HCT116 (cell line): Measurements from ENCODE around the gene SEC16A. TPM values are rescaled to one million over a fixed set of nuclear protein-coding genes. Genes with fewer than 3 reads are reported as not detected.

ENCODE experiments used
- ATAC-seq: fragments of 200-7000 bp; cut with Tn5 transposase; 2 replicates; pipeline ENCODE4 v1.9.1; 2020; ENCODE audit warnings: mild to moderate bottlenecking, moderate library complexity
- BruUV-seq: library from RNA; stranded (reverse); fragments of 400-500 nt; replicated peaks from 2 replicates; lab custom pipeline; 2021; lab: Mats Ljungman, UMichigan
- CTCF ChIA-PET: fragments of 300-600 bp; sonication (Branson Sonifier 250); formaldehyde crosslinking; loops from one replicate; lab custom pipeline; 2021; ENCODE audit warnings: antibody characterized with exemption; lab: Charles Lee
- POLR2A ChIA-PET: fragments of 300-600, 350-600 bp; sonication (Branson Sonifier 250); formaldehyde crosslinking; loops from one replicate; lab custom pipeline; 2021; ENCODE audit warnings: antibody characterized with exemption; lab: Charles Lee
- RAD21 ChIA-PET, 2 experiments: fragments of 300-600 bp; sonication (Branson Sonifier 250); formaldehyde crosslinking; loops; one replicate each; lab custom pipeline; 2023; ENCODE audit warnings: low total read pairs in 2 of 2; ENCODE audit not compliant: uncharacterized antibody in 2 of 2, unreplicated experiment in 2 of 2, low non-redundant PET in 1 of 2; lab: Charles Lee
- DNase-seq: peaks from one replicate; pipeline ENCODE4 v3.0.0-alpha.2; 2010; ENCODE audit warnings: low read depth, low spot score
- H2AFZ ChIP-seq: fragments of 200-600 bp; shearing (Covaris generic), sonication (generic); 2 replicates; pipeline ENCODE4 v1.6.1; 2017; ENCODE audit warnings: low read depth, mixed run types, mixed read lengths, antibody characterized with exemption, low read length; ENCODE audit not compliant: poor library complexity, severe bottlenecking
- H3K27ac ChIP-seq: 2 replicates; pipeline ENCODE4 v1.5.1; 2012; ENCODE audit warnings: low read depth, low read length
- H3K27me3 ChIP-seq: fragments of 200-600 bp; sonication (generic); 2 replicates; pipeline ENCODE4 v1.6.1; 2016; ENCODE audit warnings: mixed run types, low read length, mixed read lengths; ENCODE audit not compliant: insufficient read depth
- H3K36me3 ChIP-seq, 2 experiments: fragments of 200-500 bp in 1 of 2; fragments of 200-600 bp in 1 of 2; sonication (Bioruptor generic) in 1 of 2; sonication (generic) in 1 of 2; 2 replicates each; pipeline versions ENCODE4 v1.5.1 to v1.6.1; 2014 to 2016; ENCODE audit warnings: low read length in 2 of 2, inconsistent platforms in 1 of 2, mixed read lengths in 1 of 2, mixed run types in 1 of 2; ENCODE audit not compliant: insufficient read depth in 2 of 2, control insufficient read depth in 1 of 2
- H3K4me1 ChIP-seq, 2 experiments: fragments of 200-600 bp in 1 of 2; sonication (generic) in 1 of 2; 2 replicates each; pipeline versions ENCODE4 v1.5.1 to v1.6.1; 2012 to 2017; ENCODE audit warnings: low read length in 2 of 2, inconsistent platforms in 1 of 2, mild to moderate bottlenecking in 1 of 2, mixed read lengths in 1 of 2, mixed run types in 1 of 2, moderate library complexity in 1 of 2; ENCODE audit not compliant: insufficient read depth in 2 of 2, control insufficient read depth in 1 of 2
- H3K4me2 ChIP-seq: fragments of 200-600 bp; sonication (generic); 2 replicates; pipeline ENCODE4 v1.6.1; 2017; ENCODE audit warnings: mixed run types, low read length, mixed read lengths
- H3K4me3 ChIP-seq, 2 experiments: fragments of 200-600 bp in 1 of 2; sonication (generic) in 1 of 2; replicated peaks in 1 of 2; 2 replicates each; pipeline ENCODE4 v1.5.1; 2011 to 2016; ENCODE audit warnings: low read length in 2 of 2, control low read depth in 1 of 2, low read depth in 1 of 2, mild to moderate bottlenecking in 1 of 2, mixed read lengths in 1 of 2, mixed run types in 1 of 2
- H3K79me2 ChIP-seq: fragments of 200-600 bp; sonication (generic); 2 replicates; pipeline ENCODE4 v1.6.1; 2017; ENCODE audit warnings: mild to moderate bottlenecking, mixed run types, low read length, moderate library complexity, mixed read lengths; ENCODE audit not compliant: insufficient read depth
- H3K9ac ChIP-seq: fragments of 200-600 bp; sonication (generic); 2 replicates; pipeline ENCODE4 v1.6.1; 2016; ENCODE audit warnings: low read length, mixed read lengths
- H3K9me2 ChIP-seq: fragments of 200-600 bp; sonication (generic), shearing (Covaris generic); 2 replicates; pipeline ENCODE4 v1.6.1; 2017; ENCODE audit warnings: mixed run types, mild to moderate bottlenecking, moderate library complexity; ENCODE audit not compliant: insufficient read depth
- H3K9me3 ChIP-seq, 2 experiments: fragments of 200-500 bp in 1 of 2; fragments of 200-600 bp in 1 of 2; sonication (Bioruptor generic) in 1 of 2; sonication (generic) in 1 of 2; 2 replicates each; pipeline ENCODE4 v1.6.1; 2014 to 2017; ENCODE audit warnings: low read length in 2 of 2, mixed read lengths in 2 of 2, inconsistent platforms in 1 of 2, low read depth in 1 of 2, mild to moderate bottlenecking in 1 of 2, mixed run types in 1 of 2, moderate library complexity in 1 of 2; ENCODE audit not compliant: control insufficient read depth in 1 of 2, insufficient read depth in 1 of 2
- H4K20me1 ChIP-seq: fragments of 200-600 bp; sonication (generic), shearing (Covaris generic); 2 replicates; pipeline ENCODE4 v1.6.1; 2017; ENCODE audit warnings: mixed run types, mild to moderate bottlenecking, moderate library complexity; ENCODE audit not compliant: insufficient read depth
- CBX3 ChIP-seq: IDR thresholded peaks from 2 replicates; pipeline ENCODE4 v1.6.1; 2012; ENCODE audit warnings: low read depth
- CEBPB ChIP-seq: IDR thresholded peaks from 2 replicates; pipeline ENCODE4 v1.6.1; 2012; ENCODE audit warnings: low read depth
- EGR1 ChIP-seq: IDR thresholded peaks from 2 replicates; pipeline ENCODE4 v1.6.1; 2012; ENCODE audit warnings: low read depth
- EZH2 ChIP-seq: fragments of 200-600 bp; sonication (generic); IDR thresholded peaks from 2 replicates; pipeline ENCODE4 v1.6.1; 2017; ENCODE audit warnings: antibody characterized with exemption, mixed run types
- EZH2phosphoT487 ChIP-seq: fragments of 200-600 bp; IDR thresholded peaks from 2 replicates; pipeline ENCODE4 v1.6.1; 2018; ENCODE audit warnings: antibody characterized with exemption, borderline replicate concordance
- FOSL1 ChIP-seq: IDR thresholded peaks from 2 replicates; pipeline ENCODE4 v1.6.1; 2012; ENCODE audit warnings: low read depth
- JUND ChIP-seq: IDR thresholded peaks from 2 replicates; pipeline ENCODE4 v1.6.1; 2012
- POLR2AphosphoS5 ChIP-seq: IDR thresholded peaks from 2 replicates; pipeline ENCODE4 v1.6.1; 2011; ENCODE audit warnings: mild to moderate bottlenecking, low read depth, low read length, moderate library complexity
- RAD21 ChIP-seq: IDR thresholded peaks from 2 replicates; pipeline ENCODE4 v1.6.1; 2012; ENCODE audit warnings: low read depth, mild to moderate bottlenecking
- SIN3A ChIP-seq: IDR thresholded peaks from 2 replicates; pipeline ENCODE4 v1.6.1; 2012; ENCODE audit warnings: low read depth
- SP1 ChIP-seq: IDR thresholded peaks from 2 replicates; pipeline ENCODE4 v1.6.1; 2012; ENCODE audit warnings: low read depth
- SRF ChIP-seq: IDR thresholded peaks from 2 replicates; pipeline ENCODE4 v1.6.1; 2012; ENCODE audit warnings: low read depth
- YY1 ChIP-seq: IDR thresholded peaks from 2 replicates; pipeline ENCODE4 v1.6.1; 2011; ENCODE audit warnings: low read length, low read depth, moderate library complexity, mild to moderate bottlenecking; ENCODE audit not compliant: insufficient replicate concordance; ENCODE audit errors: extremely low read depth
- ZFX ChIP-seq: fragments of 450-650 bp; IDR thresholded peaks from 2 replicates; pipeline ENCODE4 v1.6.1; 2017
- intact Hi-C: fragments of 100-400 bp; cut with micrococcal nuclease; formaldehyde crosslinking; loops from 2 replicates; pipeline ENCODE4 v1.10.0; 2022
- total RNA-seq: library from RNA; stranded (reverse); gene quantifications from one replicate; pipeline ENCODE4 v1.2.1, GENCODE V29; 2021; ENCODE audit not compliant: unreplicated experiment
- TF ChIP-seq, protein P1 (sequence below), 3 experiments: fragments of 200-600 bp in 1 of 3; sonication (generic) in 1 of 3; IDR thresholded peaks in 2 of 3; conservative IDR thresholded peaks in 1 of 3; 2 replicates each; pipeline ENCODE4 v1.5.1; 2012 to 2017; ENCODE audit warnings: low read depth in 2 of 3, low read length in 2 of 3, antibody characterized with exemption in 1 of 3, borderline replicate concordance in 1 of 3, control low read depth in 1 of 3, mild to moderate bottlenecking in 1 of 3, mixed read lengths in 1 of 3, mixed run types in 1 of 3, moderate library complexity in 1 of 3; ENCODE audit not compliant: insufficient read depth in 1 of 3
- TF ChIP-seq, protein P2 (sequence below): IDR thresholded peaks from 2 replicates; pipeline ENCODE4 v1.6.1; 2012

The SEC16A gene
- total RNA-seq, 1 experiment from 2014 or later, result 49.8 TPM

DNA sequence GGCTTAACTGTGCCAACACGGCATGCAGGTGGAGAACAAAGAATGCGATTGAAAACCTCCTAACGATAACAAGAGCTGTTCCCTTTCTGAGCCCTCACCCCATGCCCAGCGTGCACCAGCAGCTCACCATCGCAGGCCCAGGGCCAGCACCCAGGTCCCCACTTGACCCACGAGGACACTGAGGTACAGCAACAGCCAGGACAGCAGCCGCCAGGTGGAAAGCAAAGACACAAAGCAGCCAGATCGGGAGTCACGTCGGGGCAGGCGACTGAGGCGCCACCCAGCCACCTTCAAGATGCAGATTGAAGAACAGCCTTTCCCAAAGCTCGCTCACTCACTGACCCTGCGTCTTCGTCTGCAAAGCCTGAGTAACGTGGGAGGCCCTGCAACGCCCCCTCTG lies 6.9 kb upstream of the SEC16A start:
- intact Hi-C loops, result loop anchor here (5.0 kb wide), 1 partner anchor 48 kb away; no protein-coding TSS in a partner anchor
- Histone ChIP-seq H3K4me1 (peaks cover 2 to 12% of the 10 kb centered on the region in 2 experiments), H3K79me2 (no peaks in the 10 kb centered on the region), H3K36me3 (no peaks in the 10 kb centered on the region), H3K4me3 (no peak overlapping the region), H3K27ac (no peak overlapping the region), H3K27me3 (no peaks in the 10 kb centered on the region), H3K9me3 (no peaks in the 10 kb centered on the region), H2AFZ (no peak overlapping the region), H4K20me1 (no peaks in the 10 kb centered on the region), H3K9me2 (no peaks in the 10 kb centered on the region), H3K4me2 (no peak overlapping the region), H3K9ac (no peak overlapping the region)
- no peak for ATAC-seq
- TF ChIP-seq JUND (no peak), CEBPB (no peak), RAD21 (no peak), EGR1 (no peak)
- no peak for DNase-seq
- CTCF ChIA-PET, result interaction anchor here (1.0 to 7.3 kb wide), 4 partner anchors 128 to 204 kb away, joined by 3 to 108 read pairs (median 13); no protein-coding TSS in a partner anchor
- POLR2A ChIA-PET, result interaction anchor here (0.6 kb wide), 1 partner anchor 127 kb away, joined by 4 read pairs; no protein-coding TSS in a partner anchor
- BruUV-seq, result no TSS peak
- RAD21 ChIA-PET, result interaction anchor here (1.1 to 1.2 kb wide), 2 partner anchors 135 to 142 kb away, joined by 3 to 4 read pairs; no protein-coding TSS in a partner anchor

DNA sequence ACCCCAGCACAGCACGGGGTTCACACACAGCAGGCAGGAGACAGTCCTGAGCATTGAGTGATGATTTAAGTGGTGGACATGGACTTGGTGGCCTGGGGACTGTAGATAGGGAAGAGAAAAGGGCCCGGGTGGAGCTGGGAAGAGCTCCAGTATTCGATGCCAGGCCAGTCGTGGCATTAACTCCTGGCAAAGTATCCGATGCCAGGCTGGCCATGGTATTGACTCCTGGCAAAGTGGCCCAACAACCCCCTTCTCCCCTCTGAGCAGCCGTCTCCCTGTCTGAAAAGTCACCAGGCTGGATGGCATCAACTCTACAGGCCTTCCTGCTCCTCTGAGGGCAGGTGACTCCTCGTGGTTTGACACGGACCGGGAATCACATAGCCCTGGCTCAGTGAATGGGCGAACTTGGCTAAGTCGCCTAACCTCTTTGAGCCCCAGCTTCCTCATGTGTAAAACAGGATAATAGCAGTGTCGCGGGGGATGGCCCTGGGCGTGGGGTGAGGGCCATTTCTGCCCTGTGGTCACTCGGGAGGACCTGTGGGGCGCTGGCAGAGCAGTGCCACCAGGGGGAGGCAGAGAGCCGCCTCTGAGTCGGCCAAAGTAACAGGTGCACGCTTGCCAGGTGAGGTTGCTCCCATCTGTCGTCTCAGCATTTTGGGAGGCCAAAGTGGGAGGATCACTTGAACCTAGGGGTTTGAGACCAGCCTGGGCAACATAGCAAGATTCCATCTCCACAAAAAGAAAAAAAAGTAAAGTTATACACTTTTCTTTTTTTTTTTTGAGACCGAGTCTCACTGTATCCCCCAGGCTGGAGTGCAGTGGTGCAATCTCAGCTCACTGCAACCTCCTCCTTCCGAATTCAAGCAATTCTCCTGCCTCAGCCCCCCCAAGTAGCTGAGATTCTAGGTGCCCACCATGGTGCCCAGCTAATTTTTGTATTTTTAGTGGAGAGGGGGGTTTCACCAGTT lies 5.7 kb upstream of the SEC16A start:
- H3K9me3 ChIP-seq, result no peaks in the 10 kb centered on the region
- H3K4me3 ChIP-seq, result no peak overlapping the region
- no peaks in the 10 kb centered on the region for H3K27me3 ChIP-seq
- ChIA-PET CTCF (interaction anchor here (0.8 to 7.3 kb wide), 5 partner anchors 90 to 205 kb away, joined by 3 to 108 read pairs (median 5); no protein-coding TSS in a partner anchor), RAD21 (interaction anchor here (1.1 to 1.7 kb wide), 6 partner anchors 136 to 143 kb away, joined by 3 to 9 read pairs (median 4); no protein-coding TSS in a partner anchor)
- H3K36me3 ChIP-seq, result no peaks in the 10 kb centered on the region
- no TSS peak for BruUV-seq
- H3K27ac ChIP-seq, result no peak overlapping the region
- no peak overlapping the region; the same call in 1 of the 2 replicates for H3K4me2 ChIP-seq
- TF ChIP-seq POLR2AphosphoS5 (no peak), YY1 (peak; percentile 32), SRF (no peak), SIN3A (no peak), CEBPB (no peak), ZFX (no peak), SP1 (no peak), FOSL1 (no peak), EZH2 (no peak), JUND (no peak), CBX3 (no peak), EZH2phosphoT487 (no peak)
- TF ChIP-seq, protein P1, sequence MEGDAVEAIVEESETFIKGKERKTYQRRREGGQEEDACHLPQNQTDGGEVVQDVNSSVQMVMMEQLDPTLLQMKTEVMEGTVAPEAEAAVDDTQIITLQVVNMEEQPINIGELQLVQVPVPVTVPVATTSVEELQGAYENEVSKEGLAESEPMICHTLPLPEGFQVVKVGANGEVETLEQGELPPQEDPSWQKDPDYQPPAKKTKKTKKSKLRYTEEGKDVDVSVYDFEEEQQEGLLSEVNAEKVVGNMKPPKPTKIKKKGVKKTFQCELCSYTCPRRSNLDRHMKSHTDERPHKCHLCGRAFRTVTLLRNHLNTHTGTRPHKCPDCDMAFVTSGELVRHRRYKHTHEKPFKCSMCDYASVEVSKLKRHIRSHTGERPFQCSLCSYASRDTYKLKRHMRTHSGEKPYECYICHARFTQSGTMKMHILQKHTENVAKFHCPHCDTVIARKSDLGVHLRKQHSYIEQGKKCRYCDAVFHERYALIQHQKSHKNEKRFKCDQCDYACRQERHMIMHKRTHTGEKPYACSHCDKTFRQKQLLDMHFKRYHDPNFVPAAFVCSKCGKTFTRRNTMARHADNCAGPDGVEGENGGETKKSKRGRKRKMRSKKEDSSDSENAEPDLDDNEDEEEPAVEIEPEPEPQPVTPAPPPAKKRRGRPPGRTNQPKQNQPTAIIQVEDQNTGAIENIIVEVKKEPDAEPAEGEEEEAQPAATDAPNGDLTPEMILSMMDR (IDR thresholded peaks at IDR 0.05 in 2 of 3, conservative IDR thresholded peaks at IDR 0.05 in 1 of 3; ENCODE audit: borderline replicate concordance in 1 of 3, insufficient read depth in 1 of 3, low read depth in 2 of 3, low read length in 2 of 3), result peak in 2 of 3 experiments; percentile 95 to 96; a peak in 4 of 6 replicates
- TF ChIP-seq, protein P2, sequence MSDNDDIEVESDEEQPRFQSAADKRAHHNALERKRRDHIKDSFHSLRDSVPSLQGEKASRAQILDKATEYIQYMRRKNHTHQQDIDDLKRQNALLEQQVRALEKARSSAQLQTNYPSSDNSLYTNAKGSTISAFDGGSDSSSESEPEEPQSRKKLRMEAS, result no peak
- TF ChIP-seq, all 23 proteins: peak for 2
- peak; percentile 57 for ATAC-seq
- peaks cover 5 to 21% of the 10 kb centered on the region in 2 experiments for H3K4me1 ChIP-seq
- no peak for DNase-seq
- H4K20me1 ChIP-seq, result no peaks in the 10 kb centered on the region
- no peaks in the 10 kb centered on the region for H3K79me2 ChIP-seq
- no peaks in the 10 kb centered on the region for H3K9me2 ChIP-seq
- H3K9ac ChIP-seq, result no peak overlapping the region
- H2AFZ ChIP-seq, result no peak overlapping the region
- POLR2A ChIA-PET, result interaction anchor here (0.5 kb wide), 1 partner anchor 100 kb away, joined by 4 read pairs; no protein-coding TSS in a partner anchor
- intact Hi-C loops, result loop anchor here (1.0 to 5.0 kb wide), 3 partner anchors 49 to 143 kb away; no protein-coding TSS in a partner anchor
